ENCODE results near the gene SLC9A3.
"Not testable (repeated sequence)": the region's sequence is repeated elsewhere in the genome, so short reads cannot be mapped to it uniquely, and the experiment has no call there.

SLC9A3 gene

DNA sequence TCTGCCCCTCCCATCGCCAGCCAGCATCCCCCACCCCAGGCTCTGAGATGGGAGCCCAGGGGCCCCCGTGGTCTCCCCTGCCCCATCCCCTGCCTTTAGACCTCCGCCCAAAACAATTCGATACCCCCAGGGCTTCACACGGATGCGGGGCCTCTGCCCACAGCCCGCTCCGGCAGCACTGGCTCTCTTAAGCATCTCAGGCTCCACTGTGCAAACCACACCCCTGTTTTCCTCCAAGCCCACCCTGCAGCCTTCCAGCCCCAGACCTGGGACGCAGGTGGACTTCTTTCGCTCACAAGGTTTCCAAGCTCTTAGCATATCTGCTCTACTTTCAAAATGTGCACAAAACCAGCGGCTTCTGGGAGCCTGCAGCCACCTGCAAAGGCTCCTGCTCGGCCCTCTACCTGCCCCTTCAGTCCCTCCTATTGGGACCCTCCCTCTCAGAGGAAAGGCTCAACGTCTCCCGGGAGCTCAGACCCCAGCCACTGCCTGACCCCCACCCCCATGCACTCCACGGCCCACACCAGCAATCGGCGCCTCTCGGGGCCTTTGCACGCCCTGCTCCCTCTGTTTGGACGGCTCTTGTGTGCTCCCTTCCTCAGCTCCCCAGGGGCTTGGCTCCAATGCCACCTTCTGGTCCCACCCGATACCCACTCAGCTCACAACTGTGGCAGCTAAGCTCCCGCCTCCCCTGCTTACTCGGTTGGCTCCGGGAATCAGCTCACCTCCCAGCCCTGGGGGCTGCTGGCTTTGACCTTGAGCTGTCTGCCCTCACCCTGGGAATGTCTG is 918 bp upstream of the SLC9A3 start:
- DNase-seq: no peak

DNA sequence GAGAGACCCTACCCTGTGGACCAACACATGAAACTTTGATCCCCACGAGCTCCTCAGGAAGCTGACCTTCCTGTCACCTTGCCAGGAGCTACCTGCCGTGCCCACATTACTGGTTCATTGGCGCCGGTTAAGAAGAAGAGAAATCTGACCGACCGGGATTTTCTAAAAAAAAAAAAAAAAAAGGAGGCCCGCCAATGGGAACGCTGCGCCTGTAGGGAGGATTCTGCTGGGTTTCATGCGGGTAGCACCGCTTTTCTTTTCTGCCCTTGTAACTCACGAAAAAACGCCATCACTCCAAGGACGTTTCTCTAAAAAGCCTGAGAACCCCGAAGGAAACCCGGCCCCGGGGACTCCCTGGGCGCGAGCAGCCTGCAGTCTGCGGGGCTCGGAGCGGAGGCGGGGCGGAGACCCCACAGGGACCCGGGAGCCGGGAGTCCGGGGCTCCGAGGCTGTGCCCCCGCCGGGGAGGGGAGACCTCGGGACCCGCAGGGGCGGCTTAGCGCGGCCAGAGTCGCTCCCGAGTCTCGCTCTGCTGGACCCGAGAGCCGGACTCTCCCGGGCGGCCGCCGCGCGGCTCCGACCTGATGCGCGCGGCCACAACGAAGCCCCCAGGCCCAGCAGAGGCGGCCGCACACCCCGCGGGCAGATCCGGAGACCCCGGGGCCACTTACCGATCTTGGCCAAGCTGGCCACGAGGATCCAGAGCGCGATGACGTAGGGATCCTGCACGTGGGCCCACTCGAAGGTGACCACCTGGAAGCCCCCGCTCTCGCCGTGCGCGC is 617 bp downstream of the SLC9A3 start:
- no peak for DNase-seq

DNA sequence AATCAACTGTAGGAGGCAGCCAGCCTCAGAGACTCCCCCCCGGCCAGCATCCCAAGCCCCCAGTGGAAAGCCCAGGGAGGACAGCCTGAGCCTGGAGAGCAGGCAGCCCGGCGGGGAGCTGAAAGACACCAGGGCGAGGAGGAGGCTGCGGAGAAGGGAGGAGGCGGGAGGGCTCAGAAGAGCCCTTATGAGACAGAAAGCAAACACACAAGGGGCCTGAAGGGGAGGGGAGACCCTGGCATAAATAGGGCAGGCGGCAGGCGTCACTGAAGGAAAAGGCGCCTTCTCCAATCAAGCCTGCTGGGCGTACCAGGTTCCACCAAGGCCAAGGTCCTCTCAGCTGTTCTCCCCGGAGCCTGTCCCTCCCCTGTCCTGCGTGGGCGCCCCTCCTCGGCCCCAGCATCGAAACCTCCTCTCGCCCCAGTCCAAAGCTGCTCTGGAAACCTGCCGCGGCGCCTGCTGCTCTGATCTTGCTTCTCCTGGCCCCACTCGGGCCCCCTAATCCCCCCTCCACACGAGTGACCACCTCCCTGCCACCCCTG is 1.3 kb downstream of the SLC9A3 start:
- no peak for DNase-seq

DNA sequence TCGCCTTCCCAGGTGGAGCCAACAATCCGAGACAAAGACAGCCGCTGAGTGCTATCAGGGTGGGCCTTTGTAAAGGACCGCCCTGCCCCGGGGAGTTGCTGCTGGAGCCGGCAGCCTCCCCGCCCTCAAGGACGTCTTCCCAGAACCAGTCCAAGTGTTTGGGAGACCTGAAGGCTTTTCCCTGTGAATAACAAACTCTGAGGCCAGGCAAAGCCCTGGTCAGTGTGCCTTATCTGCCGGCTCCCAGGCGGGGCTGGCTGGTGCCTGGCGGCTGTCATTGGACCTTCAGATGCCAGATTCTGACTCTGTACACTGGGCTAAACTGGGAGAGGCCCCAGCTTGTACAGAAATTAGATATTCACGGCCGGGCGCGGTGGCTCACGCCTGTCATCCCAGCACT is 2.1 kb downstream of the SLC9A3 start:
- no peak for DNase-seq

DNA sequence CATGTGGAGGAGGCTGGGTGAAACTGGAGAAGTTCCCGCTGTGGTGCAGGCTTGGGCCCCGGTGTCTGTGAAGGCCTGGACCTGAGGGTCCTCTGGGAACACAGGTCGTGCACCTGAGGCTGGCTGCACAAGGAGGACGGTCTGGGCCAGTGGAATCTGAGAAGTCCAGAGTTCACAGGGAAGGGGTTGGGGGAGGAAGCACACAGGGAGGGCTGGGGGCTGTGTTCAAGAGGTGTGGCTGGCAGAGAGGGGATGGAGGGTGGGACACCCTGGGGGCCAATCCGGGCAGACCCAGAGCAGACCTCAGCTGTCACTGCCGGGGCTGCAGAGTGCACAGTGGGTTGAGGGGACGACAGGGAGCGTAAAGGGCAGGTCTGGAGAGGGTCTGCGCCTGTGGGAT is 2.6 kb downstream of the SLC9A3 start:
- DNase-seq: no peak

DNA sequence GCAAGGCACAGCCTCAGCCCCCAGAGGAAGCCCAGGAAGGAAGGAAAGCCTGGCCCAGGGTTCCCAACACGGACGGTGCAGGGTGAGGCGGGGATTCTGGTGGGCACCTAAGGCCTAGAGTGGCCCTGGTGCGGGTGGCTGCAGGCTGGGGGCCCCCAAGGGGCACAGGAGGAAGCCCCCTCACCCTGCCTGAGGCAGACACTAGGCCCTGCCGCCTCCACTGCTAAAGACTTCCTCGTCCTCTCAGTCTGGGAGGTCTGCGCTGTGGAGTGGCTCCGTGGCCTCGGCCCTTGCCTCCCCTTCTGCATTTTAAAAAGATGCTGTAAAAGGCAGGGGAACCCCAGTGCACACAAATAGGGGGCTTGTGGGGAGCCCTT is 3.4 kb downstream of the SLC9A3 start:
- DNase-seq: no peak

DNA sequence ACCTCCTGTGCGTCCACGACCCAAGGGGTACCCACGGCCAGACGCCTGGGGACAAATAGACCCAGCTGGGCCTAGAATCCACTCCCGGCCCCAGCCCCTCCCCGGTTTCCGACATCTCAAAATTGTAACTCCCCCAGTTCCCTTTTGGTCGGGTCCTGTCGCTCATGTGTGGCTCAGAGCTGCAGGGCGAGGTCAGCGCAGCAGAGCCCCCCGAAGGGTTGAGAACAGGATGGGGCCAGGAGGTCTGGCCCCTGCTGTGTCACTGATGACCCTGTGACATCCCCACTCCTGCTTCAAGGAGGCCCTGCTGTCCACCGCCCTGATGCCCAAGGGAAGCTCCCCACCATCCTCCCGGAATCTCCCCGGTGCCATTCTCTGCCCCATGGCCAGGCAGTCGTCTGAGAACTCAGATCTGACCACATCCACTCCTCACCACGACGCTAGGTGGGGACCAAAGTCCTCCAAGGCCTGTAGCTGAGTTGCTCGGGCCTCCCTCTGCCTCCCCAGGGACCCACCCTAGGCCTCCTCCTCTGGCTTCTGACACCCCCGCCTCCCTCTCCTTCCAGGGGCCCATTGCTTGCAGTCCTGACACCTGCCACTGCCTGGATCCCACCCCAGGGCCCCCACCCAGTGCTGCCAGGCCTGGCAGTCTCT is 3.9 kb downstream of the SLC9A3 start:
- DNase-seq: no peak

DNA sequence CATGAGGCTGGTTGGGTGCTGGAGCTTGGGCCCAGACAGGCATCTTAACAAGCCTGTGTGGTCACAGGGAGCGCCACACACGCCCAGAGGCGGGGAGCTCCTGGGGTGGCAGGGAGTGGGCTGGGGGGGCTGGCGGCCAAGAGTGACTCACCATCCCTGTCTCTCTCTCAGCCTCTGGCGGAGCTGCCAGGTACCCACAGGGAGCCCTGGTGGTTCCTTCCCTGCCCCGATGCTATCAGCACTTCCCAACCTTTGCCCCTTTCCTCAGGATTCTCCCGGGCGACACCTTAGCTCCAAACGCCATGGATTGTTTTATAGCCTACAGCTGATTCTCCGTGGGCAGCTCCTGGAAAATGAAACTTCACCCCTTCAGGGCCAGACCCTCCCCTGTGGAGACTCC is 5.5 kb downstream of the SLC9A3 start:
- no peak for DNase-seq

DNA sequence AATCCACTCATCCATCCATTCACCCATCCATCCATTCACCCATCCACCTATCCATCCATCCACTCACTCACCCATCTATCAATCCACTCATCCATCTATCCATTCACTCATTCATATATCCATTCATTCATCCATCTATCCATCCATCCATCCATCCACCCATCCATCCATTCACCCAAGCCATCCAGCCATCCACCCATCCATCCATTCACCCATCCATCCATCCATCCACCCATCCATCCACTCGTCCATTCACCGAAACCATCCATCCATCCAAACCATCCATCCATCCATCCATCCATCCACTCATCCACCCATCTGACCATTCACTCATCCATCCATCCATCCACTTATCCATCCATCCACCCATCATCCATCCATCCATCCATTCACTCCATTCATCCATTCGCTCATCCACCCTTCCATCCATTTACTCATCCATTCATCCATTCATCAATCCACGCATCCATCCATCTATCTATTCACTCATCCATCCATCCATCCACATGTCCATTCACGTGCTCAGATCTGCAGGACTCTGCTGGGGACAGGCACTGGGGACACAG is 6.6 kb downstream of the SLC9A3 start:
- DNase-seq: no peak

DNA sequence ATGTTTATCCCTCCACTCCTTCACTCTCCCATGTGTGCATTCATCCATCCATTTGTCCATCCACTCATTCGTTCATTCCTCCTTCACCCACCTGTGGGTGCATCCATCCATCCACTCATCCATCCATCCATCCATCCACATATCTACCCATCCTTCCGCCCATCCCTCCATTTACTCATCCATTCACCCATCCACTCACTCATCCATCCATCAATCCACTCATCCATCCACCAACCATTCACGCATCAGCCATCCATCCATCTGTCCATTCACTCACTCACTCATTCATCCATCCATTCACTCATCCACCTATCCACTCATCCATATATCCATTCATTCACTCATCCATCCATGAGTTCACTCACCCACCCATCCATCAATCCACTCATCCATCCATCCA is 7.3 kb downstream of the SLC9A3 start:
- no peak for DNase-seq

DNA sequence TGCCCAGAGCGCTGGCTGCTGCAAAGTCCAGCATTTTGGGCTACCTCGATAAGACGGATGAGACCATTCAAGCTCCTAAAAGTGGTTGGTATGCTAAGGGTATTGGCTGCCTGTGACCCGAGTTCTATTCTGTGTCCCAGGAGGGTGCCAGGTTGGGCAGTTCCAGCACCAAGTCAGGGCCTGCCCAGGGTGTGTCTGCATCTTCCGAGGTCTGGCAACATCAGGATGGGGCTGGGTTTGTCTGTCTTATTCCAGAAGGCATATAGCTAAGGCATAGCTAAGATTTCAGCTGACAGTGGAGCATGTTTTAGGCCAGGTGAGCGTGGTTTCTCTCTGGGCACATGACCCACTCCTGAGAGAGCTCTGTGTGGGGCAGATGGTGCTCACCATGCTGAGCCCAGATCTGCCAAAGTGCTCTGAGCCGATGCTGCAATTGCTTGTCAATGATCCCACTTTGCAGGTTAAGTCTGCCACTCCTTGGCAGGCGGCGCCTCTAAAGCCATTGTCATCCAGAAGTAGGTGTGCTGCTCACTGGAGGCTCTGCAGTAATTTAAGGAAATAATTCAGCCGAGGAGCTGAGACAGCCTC is 7.8 kb downstream of the SLC9A3 start:
- no peak for DNase-seq

DNA sequence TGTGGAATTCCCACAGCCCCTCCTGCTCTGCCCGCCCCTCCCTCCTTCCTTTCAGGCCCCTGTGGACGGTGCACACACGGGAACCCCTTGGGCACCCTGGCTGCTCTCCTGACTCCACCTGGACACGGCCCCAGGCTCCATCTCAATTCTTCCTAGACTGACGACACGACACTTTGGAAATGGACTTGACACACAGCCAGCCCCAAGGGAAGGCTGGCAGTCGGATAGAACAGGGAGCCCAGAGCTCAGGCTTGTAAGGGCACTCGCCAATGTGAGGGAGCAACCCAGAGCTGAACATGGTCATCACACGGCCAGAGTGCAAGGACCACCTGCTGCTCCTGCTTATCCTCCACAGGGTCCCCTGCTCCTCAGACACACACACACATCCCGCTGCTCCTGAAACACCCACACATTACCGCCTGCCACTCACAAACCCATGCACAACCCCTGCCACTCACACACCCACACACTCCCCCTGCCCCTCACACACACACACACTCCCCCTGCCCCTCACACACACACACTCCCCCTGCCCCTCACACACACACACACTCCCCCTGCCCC is 8.9 kb downstream of the SLC9A3 start:
- DNase-seq: no peak

DNA sequence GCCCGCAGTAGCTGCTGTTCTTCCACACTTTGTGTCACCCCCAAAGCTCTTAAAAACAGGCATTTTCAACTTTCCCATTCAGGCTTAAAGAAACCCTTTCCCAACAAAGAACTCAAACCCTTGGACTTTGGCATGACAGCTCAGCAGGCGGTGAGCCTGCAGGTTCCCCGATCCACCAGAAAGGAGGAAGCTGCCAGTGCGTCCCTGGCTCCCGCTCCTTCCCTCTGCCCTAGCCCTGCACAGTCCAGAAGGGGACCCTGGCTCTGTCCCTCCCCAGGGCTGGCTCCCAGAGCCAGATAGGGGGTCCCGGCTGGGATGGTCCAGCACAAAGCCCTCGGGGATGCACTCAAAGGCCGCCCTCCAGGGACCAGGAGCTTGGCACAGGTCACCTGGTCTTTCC is 9.6 kb downstream of the SLC9A3 start:
- no peak for DNase-seq

DNA sequence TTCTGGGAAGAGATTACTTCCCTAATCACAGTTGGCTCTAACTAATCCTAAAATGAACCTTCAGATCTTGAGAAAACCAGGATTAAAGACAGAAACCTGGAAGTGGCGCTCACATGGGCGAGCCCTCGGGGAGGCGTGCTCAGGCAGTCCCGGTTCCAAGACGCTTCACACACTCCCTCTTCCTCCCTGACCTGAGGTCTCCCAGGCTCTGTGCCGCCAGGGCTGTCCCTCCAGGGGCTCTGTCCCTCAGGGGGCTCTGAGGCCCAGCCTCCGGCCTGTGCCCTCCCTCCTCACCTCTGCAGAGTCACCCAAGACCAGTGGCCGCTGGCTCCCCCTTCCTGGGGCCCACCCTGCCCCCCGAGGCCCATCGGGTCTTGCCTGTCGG is 10.2 kb downstream of the SLC9A3 start:
- no peak for DNase-seq

DNA sequence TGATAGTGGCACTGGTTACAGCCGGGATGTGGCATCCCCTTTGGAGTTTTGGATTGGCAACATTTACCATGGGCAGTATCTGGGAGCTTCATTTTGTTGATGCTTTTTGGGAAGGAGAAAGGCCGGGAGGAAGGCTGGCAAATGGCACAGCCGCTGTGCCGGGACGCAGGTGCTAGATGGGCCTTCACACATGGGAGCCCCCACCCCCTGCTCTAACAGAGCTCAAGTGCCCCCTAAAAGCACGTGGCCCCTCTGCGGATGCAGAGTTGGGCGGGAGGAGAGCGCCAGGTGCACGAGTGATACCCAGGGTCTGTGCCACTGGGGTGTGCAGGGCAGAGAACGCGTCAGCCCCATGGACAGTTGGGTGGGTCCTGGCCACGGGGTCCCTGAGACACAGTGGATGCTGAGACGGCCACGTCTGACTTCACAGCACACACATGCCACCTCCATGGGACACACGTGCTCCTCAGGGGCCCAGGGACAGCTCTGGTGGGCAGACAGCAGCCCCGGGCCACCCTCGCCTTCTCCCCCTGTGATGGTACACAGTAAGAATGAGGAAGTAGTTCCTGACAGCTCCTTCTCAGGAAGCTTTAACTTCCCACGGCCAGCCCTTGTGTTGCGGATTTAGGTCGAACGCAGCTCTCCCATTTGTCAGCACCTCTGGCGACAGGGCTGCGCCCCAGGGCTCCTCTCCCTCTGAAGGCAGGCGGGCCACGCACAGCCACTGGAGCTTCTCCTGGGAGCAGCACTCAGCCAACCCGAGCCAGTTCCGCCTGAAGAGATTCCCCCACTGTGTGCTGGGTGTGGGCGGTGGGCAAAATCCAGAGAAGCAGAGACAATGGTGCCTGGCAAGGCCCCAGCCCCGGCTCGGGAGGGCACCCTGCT is 10.8 kb downstream of the SLC9A3 start:
- DNase-seq: no peak

DNA sequence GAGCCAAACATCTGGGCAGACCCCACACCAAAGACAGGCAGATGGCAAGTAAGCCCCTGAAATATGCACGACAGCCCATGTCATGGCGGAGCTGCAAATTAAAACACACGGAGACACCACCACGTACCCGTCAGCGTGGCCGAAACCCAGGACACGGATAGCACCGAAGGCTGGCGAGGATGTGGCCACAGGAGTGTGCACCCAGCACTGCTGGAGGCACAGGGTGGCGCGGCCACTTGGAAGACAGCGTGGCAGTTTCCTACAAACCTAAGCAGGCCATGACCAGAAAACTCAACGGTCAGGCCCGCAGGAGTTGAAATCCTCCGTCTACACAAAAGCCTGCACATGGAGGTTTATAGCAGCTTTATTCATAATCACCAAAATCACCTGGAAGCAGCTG is 12.8 kb downstream of the SLC9A3 start:
- DNase-seq: no peak

DNA sequence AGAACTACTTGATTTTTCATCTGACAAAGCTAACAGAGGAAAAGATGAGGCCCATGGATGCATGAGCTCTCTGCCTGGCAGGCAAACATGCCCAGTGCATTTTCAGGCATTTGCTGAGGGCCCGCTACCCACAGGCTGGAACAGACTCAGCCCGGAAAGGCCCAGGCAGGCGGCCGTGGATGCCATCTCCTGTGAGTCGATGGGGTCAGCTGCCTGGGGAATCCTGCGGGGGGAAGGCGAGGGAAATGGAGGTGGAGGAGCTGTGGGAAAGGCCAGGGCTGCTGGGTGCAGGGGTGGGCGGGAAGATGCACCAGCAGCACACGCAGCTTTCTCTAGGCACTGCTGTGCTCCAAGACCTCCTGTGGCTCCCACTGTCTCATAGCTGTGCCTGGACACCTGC is 13.7 kb downstream of the SLC9A3 start:
- DNase-seq: no peak

DNA sequence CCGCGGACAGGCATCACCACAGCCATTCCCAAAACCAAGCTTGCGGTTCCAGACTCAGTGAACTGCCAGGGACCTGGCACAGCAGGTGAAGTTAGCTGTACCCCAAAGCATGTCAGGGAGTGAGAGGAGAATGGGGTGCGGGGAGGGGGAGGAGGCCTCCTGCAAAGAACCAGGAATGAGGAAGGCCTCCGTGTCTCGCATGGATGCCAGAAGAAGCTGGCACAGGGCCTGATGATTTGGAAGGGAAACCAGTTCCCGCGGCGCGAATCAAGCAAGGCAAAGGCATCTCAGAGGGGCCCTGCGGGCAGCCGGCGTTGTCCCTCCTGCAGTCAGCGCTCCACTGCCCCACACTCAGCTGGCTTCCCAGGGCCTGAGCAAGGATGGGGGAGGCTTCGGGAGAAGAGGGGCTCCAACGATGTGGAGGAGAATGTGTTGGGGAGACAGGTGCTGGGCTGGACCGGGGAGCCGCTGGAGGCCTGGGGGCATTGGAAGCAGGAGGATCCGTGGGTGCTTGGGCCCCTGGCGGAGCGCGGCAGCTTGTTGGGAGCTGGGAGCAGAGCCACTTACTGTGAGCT is 14.6 kb downstream of the SLC9A3 start:
- no peak for DNase-seq

DNA sequence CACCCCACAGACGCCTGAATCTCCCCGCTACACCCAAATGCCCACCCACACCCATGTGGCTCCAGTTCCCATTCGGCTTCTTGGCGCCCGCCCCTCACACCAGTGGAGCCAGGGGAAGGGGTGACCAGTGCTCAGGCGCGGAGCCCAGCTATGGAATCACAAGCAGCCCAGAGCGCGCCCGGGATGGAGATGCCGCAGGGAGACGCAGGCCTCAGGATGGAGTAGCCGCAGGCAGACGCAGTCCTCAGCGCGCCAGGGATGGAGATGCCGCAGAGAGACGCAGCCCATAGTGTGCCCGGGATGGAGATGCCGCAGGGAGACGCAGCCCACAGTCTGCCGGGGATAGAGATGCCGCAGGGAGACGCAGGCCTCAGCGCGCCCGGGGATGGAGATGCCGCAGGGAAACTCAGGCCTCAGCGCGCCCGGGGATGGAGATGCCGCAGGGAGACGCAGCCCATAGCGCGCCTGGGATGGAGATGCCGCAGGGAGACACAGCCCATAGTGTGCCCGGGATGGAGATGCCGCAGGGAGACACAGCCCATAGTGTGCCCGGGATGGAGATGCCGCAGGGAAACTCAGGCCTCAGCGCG is 16.2 kb downstream of the SLC9A3 start:
- DNase-seq: not testable (repeated sequence)

DNA sequence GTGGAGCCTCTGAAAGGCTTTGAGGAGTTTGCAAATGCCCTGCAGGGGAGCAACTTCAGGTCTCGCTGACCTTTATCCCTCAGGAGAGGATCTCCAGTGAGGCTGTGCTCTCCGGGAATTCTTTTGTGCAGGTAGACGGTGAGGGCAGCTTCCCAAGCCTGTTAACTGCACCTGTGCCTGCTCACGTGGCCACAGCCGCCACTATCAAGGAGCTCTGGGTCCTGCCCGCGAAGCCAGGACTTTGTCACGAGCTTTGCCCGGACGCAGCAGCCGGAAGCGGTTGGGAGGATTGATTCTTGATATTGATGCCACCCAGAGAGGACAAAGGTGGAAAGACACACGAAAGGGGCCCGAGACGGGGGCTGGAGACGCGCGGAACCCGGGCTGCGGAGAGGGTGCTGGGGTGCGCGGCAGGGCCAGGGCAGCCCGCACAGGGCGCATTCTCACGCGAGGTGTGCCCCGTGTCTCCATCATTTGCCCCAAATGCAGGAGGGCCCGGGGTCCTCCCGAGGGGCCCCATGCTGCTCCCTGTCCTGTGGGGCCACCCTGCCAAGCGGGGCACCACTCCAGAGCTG is 18.2 kb downstream of the SLC9A3 start:
- DNase-seq: no peak
